Smooth muscle cell (in vitro differentiated cells): ENCODE results near the gene ITGB3. TPM values are rescaled to one million over a fixed set of nuclear protein-coding genes. Genes with fewer than 3 reads are reported as not detected.

ENCODE experiments used
- DNase-seq: peaks from one replicate; lab custom pipeline; 2025; ENCODE audit not compliant: unreplicated experiment; lab: John Stamatoyannopoulos, UW
- H2AFZ ChIP-seq: fragments of 200-600 bp; sonication (generic); 2 replicates; pipeline ENCODE4 v1.6.0; 2016; ENCODE audit warnings: antibody characterized with exemption, low read depth, mild to moderate bottlenecking
- H3F3A ChIP-seq: fragments of 200-600 bp; sonication (generic); 2 replicates; pipeline ENCODE4 v1.6.0; 2017; ENCODE audit warnings: antibody characterized with exemption, low read depth
- H3K27ac ChIP-seq: fragments of 200-600 bp; sonication (generic); 2 replicates; pipeline ENCODE4 v1.5.1; 2016; ENCODE audit warnings: low read depth, mild to moderate bottlenecking
- H3K27me3 ChIP-seq: fragments of 200-600 bp; sonication (generic); 2 replicates; pipeline ENCODE4 v1.6.1; 2016; ENCODE audit warnings: low read depth, mild to moderate bottlenecking
- H3K36me3 ChIP-seq: fragments of 200-600 bp; sonication (generic); 2 replicates; pipeline ENCODE4 v1.5.1; 2016; ENCODE audit warnings: low read depth
- H3K4me1 ChIP-seq: fragments of 200-600 bp; sonication (generic); 2 replicates; pipeline ENCODE4 v1.5.1; 2016; ENCODE audit warnings: low read depth
- H3K4me2 ChIP-seq: fragments of 200-600 bp; sonication (generic); 2 replicates; pipeline ENCODE4 v1.6.0; 2016; ENCODE audit warnings: mild to moderate bottlenecking
- H3K4me3 ChIP-seq: fragments of 200-600 bp; sonication (generic); 2 replicates; pipeline ENCODE4 v1.5.1; 2016; ENCODE audit warnings: mild to moderate bottlenecking
- H3K79me2 ChIP-seq: fragments of 200-600 bp; sonication (generic); 2 replicates; pipeline ENCODE4 v1.6.0; 2016; ENCODE audit warnings: low read depth, mild to moderate bottlenecking
- H3K9ac ChIP-seq: fragments of 200-600 bp; sonication (generic); 2 replicates; pipeline ENCODE4 v1.6.0; 2016; ENCODE audit warnings: low read depth
- H3K9me3 ChIP-seq: fragments of 200-600 bp; sonication (generic); replicated peaks from 2 replicates; pipeline ENCODE4 v1.5.1; 2016; ENCODE audit warnings: low read depth
- H4K20me1 ChIP-seq: fragments of 200-600 bp; sonication (generic); 2 replicates; pipeline ENCODE4 v1.6.0; 2016; ENCODE audit warnings: low read depth
- CTCF ChIP-seq: fragments of 200-600 bp; sonication (generic); IDR thresholded peaks from 2 replicates; pipeline ENCODE4 v1.5.1; 2017; ENCODE audit warnings: borderline replicate concordance, mild to moderate bottlenecking, antibody characterized with exemption; ENCODE audit not compliant: insufficient read depth, poor library complexity, severe bottlenecking
- WGBS: methylation state at CpG from one replicate; pipeline ENCODE4 v1.1.7; 2016; ENCODE audit warnings: low lambda C conversion rate; 5-methylcytosine and 5-hydroxymethylcytosine counted together
- polyA plus RNA-seq: library from polyadenylated mRNA; unstranded; fragments of >200 nt; fragmentation: Nextera tagmentation; extraction: Ambion mirVana; gene quantifications from 2 replicates; pipeline ENCODE4 v1.2.1, GENCODE V29; 2016
- total RNA-seq: library from RNA; depleted of rRNA; stranded (reverse); fragments of >200 nt; gene quantifications from 2 replicates; pipeline ENCODE4 v1.2.3, GENCODE V29; 2014

The ITGB3 gene
- total and polyA plus RNA-seq, 2 experiments from 2014 or later: 3.9 to 7.9 TPM

- Histone ChIP-seq H3K36me3 (no peaks in the 10 kb centered on the region), H3K27ac (no peak overlapping the region), H3F3A (no peaks in the 10 kb centered on the region), H3K4me2 (no peak overlapping the region), H3K9me3 (no peaks in the 10 kb centered on the region), H3K4me3 (no peak overlapping the region), H4K20me1 (no peaks in the 10 kb centered on the region), H3K4me1 (no peaks in the 10 kb centered on the region), H3K9ac (no peak overlapping the region), H3K79me2 (no peaks in the 10 kb centered on the region), H2AFZ (no peak overlapping the region), H3K27me3 (no peaks in the 10 kb centered on the region)
- TF ChIP-seq CTCF: no peak
- 88% methylated on average over 3 of the region's 3 CpGs for WGBS
- DNase-seq: no peak
These were observed 21.8 kb upstream of the ITGB3 start for GRCh38 chr17:47231866-47232265.

GRCh38 chr17:47232465-47232864, 21.2 kb upstream of the ITGB3 start:
- H3F3A ChIP-seq: no peaks in the 10 kb centered on the region
- TF ChIP-seq CTCF: no peak
- H3K4me1 ChIP-seq: no peaks in the 10 kb centered on the region
- H3K9me3 ChIP-seq: no peaks in the 10 kb centered on the region
- no peaks in the 10 kb centered on the region for H4K20me1 ChIP-seq
- no peaks in the 10 kb centered on the region for H3K27me3 ChIP-seq
- H3K27ac ChIP-seq: no peak overlapping the region
- WGBS: 91% methylated on average over 2 of the region's 2 CpGs
- no peak overlapping the region for H3K4me3 ChIP-seq
- no peak overlapping the region for H3K4me2 ChIP-seq
- no peak overlapping the region for H2AFZ ChIP-seq
- H3K79me2 ChIP-seq: no peaks in the 10 kb centered on the region
- no peaks in the 10 kb centered on the region for H3K36me3 ChIP-seq
- no peak overlapping the region for H3K9ac ChIP-seq
- DNase-seq: no peak

GRCh38 chr17:47235506-47235905, 18.1 kb upstream of the ITGB3 start:
- Histone ChIP-seq H3K4me1 (no peaks in the 10 kb centered on the region), H3K4me2 (no peak overlapping the region), H3K4me3 (no peak overlapping the region), H3F3A (peaks cover 6% of the 10 kb centered on the region), H4K20me1 (no peaks in the 10 kb centered on the region), H3K9ac (no peak overlapping the region), H3K36me3 (no peaks in the 10 kb centered on the region), H3K79me2 (no peaks in the 10 kb centered on the region), H3K9me3 (no peaks in the 10 kb centered on the region), H3K27ac (no peak overlapping the region), H2AFZ (no peak overlapping the region), H3K27me3 (no peaks in the 10 kb centered on the region)
- WGBS: 95% methylated on average over 3 of the region's 3 CpGs
- no peak for DNase-seq
- TF ChIP-seq CTCF: no peak

GRCh38 chr17:47235923-47236322, 17.7 kb upstream of the ITGB3 start:
- no peak for DNase-seq
- H3F3A ChIP-seq: peaks cover 6% of the 10 kb centered on the region
- no peak overlapping the region for H3K4me3 ChIP-seq
- H3K4me2 ChIP-seq: no peak overlapping the region
- 89% methylated on average over 2 of the region's 2 CpGs for WGBS
- H3K36me3 ChIP-seq: no peaks in the 10 kb centered on the region
- no peaks in the 10 kb centered on the region for H3K79me2 ChIP-seq
- H3K9me3 ChIP-seq: no peaks in the 10 kb centered on the region
- no peak overlapping the region for H2AFZ ChIP-seq
- H3K4me1 ChIP-seq: no peaks in the 10 kb centered on the region
- H4K20me1 ChIP-seq: no peaks in the 10 kb centered on the region
- H3K9ac ChIP-seq: no peak overlapping the region
- no peak overlapping the region for H3K27ac ChIP-seq
- no peak for TF ChIP-seq CTCF
- H3K27me3 ChIP-seq: no peaks in the 10 kb centered on the region
